Activated CD4-positive, alpha-beta T cell treated with anti-CD3 and anti-CD28 coated beads for 1 hour (primary cell): ENCODE data around the gene ACKR2.
"Not testable (repeated sequence)": the region's sequence is repeated elsewhere in the genome, so short reads cannot be mapped to it uniquely, and the experiment has no call there.

Experiments used
- DNase-seq: peaks from one replicate; pipeline ENCODE4 v3.0.0-alpha.2; 2020

ACKR2 gene

DNA sequence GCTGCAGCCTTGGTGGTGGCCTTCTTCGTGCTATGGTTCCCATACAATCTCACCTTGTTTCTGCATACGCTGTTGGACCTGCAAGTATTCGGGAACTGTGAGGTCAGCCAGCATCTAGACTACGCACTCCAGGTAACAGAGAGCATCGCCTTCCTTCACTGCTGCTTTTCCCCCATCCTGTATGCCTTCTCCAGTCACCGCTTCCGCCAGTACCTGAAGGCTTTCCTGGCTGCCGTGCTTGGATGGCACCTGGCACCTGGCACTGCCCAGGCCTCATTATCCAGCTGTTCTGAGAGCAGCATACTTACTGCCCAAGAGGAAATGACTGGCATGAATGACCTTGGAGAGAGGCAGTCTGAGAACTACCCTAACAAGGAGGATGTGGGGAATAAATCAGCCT, 56.0 kb downstream of the ACKR2 start:
- no peak for DNase-seq

DNA sequence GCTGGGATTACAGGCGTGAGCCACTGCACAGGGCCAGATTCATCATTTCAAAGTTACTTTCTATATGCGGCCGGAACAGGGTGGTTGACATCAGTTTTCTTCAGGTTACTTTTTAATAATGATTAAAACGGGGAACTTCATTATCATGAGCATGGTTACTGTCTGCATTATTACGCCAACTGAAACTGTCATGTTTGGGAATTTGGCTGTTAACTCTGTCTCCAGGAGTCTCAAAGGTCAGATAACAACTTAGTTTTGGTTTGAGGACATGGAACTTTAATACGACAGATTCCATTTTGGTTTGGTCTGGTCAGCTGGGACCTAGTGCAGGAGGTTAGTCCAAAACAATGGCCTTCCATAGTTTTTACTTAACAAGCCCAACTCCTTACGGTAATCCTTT, 57.9 kb downstream of the ACKR2 start:
- DNase-seq = no peak

DNA sequence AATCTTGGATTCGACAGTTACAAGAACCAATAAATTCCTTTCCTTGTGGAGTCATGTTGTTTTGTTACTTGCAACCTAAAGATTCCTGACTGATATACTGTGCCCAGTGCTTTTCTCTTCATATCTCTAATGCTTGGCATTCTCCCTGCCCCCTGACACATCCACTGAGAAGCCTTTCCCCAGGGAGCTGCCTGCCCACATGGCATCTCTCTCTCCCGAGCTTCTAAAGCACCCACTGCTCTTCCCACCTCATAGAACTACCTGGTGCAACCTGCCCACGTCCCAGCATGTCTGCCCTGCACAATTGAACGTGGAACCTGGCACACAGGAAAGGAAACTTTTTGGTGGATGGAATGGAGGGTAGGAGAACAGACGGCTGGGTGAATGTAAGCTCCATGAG, 59.6 kb downstream of the ACKR2 start:
- DNase-seq = no peak

DNA sequence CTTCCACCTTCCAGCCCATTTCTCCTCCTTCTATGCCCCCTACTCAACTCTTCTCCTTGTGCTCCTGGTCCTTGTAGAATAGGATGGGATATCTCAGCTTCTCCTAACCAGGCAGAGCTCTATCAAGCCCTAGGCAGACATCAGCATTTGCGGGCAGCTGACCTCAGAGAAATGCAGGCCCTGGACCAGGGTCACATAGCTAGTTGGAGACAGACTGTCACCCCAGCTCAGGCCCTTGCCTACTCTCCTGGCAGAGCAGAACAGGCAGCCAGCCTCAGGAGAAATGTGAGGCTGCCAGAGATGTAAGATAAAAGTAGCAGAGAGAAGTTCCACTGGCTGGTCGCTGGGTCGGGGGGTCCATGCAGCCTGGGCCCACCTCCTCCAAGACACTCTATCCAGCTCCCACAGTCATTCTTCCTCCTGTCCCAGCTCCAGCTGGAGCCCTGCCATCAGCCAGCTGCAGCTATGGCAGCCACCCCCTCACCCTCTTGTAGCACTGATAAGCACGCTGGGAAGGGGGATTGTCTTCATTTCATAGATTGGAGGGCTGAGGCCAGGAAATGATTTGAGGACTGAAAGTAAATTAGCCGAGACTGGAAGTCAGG, 62.4 kb downstream of the ACKR2 start:
- DNase-seq = no peak

DNA sequence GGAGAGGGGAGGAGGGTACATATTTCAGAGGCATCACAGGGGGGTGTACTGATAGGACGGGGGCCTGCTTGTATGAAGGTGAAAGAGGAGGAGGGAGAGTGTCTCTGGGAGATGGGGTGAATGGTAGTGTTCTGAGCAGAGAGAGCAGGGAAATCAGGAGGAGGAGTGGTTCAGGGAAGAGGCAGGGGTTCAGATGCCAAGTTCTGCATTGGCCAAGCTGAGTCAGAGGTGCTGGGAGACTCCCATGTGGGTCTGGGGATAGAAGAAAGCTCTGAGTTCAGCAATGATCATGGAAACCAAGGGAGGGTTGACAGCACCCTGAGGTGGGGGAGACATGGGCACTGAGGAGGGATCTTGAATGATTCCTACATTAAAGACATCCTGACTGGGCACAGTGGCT, 63.5 kb downstream of the ACKR2 start:
- no peak for DNase-seq

DNA sequence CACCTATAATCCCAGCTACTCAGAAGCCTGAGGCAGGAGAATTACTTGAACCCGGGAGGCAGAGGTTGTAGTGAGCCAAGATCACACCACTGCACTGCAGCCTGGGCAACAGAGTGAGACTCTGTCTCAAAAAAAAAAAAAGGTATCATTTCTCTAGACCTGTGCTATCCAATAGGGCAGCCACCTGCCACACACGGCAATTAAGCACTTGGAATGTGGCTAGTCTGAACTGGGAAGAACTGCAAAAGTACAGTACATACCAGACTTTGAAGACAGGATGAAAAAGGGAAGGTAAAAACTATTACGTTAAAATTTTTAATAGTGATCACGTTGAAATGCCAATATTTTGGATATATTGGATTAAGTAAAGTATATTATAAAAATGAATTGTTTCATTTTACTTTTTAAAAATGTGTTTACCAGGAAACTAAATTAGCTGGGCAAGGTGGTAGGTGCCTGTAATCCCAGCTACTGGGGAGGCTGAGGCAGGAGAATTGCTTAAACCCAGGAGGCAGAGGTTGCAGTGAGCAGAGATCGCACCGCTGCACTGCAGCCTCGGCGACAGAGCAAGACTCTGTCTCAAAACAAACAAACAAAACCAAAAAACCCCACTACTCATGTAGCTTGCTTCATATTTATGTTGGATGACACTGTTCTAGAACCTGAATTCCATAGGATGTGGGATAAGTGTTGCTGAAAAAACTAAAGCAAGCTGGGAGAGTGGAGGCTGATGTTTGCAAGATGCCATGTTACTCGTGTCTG, 64.2 kb downstream of the ACKR2 start:
- DNase-seq = no peak

DNA sequence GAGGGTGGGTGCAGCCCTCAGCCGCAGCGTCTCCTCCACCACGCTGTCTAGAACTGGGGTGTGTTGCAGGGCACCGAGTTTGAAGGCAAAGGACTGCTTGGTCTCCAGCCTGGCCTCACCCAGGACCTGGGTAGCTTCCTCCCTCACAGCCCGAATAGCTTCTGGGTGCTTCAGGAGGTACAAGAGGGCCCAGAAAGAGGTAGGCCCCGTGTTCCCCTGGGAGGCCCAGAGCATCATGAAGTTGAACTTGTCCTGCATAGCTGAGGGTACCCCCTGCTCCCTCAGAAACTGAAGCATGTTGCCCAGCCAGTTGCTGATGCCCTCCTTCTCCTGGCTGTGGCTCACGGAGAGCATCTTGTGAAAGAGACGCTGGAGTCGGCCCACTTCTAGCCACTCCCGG, 65.5 kb downstream of the ACKR2 start:
- DNase-seq = no peak

DNA sequence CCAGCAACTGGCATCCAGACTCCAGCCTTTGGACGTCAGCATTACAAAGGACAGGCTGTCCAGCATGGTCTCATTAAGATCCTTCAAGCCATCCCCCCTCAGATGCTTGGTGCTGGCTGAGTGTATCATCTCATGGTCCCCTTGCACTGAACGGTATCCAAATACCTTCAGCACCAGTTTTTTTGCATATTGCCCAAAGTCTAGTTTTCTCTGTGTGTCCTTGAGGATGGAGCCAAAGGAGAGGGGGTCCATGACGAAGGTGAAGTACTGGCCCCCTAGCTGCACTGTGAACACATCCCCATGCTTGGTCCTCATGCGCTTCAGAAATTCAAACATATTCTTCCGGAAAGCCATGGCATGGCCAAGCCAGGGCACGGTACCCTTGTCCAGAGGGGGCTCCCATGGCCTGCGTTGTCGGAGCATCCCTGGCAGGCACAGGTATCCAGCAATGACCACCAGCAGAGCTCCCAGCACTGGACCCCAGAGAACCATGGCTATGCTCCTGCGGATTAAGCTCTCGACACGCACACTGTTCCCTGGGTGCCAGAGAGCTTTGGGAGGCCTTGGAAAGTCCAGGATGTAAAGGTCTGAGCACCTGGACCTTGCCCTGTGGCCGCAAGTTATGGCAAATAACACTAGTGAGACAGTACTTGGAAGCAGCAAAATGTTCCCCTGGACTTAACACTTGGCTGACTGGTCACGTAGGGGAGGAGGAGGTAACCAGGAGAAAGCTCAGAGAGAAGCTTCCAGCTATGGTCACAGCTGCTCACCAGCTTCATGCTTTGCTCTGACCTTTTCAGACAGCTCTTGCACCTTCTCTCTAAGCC, 66.3 kb downstream of the ACKR2 start, which contains the start of gene CYP8B1:
Gene CYP8B1, minus strand, starts transcription at position 555 of the 827 bp plus-strand sequence. Its CDS starts 63 bp downstream, at position 492.
- DNase-seq = no peak

DNA sequence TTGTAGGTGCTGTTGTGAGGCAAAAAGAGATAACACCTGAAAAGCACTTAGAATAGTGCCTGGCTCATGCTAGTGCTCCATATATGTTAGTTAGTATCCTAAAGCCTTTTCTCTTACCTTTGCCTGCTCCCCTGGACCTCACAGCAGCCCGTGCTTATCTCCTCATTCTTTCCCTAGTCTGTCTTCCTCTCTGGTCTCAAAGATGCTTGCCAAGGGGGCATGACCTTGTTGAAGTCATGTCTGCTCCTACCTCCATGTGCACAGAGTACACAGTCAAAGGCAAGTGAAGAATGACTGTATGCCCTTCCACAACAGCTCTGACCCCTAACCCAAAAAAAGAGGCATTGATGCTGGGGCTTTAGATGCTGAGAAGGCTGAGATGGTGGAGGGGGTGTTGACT, 67.2 kb downstream of the ACKR2 start:
- DNase-seq = no peak

DNA sequence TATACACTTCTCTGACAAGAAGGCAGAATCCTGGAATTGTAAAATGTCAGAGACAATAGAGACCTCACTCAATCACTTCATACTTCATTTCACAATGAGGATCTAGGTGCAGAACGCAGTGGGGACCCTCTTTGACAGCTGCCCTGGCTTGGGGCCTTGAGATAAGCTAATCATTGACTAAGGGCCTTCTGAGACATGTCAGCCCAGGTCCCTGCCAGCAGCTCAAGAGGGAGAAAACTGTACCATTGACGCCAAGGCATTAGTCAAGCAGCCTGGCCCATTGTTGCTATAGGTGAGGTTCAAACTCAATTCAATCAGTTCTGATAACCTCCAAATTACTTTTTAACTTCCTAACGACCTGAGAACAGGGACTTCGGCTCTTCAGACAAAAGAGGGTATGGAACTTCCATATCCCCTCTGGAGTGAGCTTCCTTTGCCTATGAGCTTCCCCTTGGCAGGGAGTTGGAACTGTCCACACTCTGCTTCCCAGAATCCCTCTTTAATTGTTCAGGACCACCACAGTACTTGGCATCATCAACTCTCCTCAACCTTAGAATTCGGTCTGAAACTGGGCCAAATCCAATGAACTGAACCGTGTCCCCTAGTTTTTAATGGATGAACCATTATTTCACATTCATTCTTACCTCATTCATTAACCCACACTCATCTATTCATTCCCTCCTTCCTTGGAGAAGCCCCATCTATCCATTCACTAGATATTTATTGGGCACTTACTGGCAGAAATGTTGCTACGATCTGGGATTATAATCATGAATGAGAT, 67.9 kb downstream of the ACKR2 start:
- no peak for DNase-seq

DNA sequence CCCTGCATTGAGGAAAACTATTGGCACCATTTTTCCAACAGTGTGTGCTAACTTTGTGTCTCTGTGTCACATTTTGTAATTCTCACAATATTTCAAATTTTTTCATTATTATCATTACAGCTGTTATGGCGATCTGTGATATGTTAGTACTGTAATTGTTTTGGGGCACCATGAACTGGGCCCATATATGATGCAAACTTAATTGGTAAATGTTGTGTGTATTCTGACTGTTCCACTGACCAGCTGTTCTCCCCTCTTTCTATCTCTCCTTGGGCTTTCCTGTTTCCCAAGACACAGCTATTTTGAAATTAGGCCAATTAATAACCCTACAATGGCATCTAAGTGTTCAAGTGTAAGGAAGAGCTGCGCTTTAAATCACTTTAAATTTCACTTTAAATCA, 68.6 kb downstream of the ACKR2 start:
- no peak for DNase-seq

DNA sequence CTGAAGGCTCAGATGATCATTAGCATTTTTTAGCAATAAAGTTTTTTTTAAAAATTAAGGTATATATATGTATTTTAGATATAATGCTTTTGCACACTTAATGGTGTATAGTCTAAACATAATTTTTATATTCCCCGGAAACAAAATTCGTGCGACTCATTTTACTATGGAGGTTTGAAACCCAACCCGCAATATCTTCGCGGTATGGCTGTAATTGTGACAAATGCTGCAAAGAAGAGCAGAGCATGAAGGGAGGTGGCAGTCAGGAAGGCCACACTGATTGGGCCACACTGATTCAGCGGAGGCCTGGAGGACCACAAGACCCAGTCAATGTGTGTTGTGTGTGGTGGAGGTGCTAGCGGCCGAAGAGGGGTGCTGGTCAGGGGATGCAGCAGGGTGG, 70.9 kb downstream of the ACKR2 start:
- no peak for DNase-seq

DNA sequence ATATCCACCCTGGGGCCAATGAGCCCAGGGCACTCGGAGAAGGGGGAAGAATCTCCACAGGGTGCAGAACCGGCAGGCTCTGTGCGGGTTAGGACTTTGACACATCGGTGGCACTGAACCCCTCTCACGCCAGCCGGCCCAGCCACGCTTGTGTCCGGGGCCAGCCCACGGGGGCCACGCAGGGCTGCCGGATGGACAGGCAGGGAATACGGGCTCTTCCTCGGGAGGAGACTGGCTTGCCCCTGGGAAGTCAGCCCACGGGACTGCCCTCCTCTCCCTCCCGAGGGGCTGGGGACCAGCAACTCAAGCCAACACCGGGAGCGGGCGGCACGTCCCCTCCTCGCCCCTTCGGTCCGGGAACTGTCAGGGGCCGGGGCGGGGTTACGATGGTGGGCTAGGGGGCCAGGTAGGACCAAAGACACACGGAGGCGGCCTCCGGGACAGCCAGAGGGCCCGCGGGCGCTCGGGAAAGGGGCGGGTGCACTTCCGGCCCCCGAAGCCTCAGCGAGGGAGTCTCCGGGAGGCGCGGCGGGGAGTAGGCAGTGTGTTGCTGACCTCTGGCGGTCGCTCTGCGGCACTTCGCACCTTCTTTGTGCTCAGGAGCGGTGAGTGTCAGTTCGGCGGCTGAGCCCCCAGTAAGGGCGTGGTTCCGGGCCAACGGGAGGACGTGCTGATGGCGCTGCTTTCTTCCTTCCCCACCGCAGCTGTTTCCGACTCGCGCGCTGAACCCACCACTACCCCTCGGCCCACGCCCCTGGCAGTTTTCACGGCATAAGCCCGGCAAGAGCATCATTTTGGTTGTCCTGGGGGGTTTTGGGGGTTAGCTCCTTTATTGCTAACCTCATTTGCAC, 71.6 kb downstream of the ACKR2 start:
- DNase-seq = peak; percentile 79

DNA sequence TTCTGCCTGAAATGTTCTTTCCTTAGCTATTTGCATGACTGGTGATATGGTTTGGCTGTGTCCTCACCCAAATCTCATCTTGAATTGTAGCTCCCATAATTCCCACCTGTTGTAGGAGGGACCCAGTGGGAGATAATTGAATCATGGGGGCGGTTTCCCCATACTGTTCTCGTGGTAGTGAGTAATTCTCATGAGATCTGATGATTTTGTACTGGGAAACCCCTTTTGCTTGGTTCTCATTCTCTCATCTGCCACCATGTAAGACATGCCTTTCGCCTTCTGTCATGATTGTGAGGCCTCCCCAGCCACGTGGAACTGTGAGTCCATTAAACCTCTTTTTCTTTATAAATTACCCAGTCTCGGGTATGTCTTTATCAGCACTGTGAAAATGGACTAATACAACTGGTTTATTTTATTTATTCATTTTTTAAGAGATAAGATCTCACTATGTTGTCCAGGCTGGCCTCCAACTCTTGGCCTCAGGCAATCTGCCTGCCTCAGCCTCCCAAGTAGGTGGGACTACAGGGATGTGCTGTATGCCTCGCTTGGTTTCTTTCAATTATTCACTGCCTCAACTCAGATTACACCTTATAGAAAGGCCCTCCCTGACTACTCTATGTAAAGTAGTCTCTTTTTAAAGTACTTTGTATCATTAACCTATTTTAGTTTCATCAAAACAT, 74.1 kb downstream of the ACKR2 start:
- DNase-seq = not testable (repeated sequence)

DNA sequence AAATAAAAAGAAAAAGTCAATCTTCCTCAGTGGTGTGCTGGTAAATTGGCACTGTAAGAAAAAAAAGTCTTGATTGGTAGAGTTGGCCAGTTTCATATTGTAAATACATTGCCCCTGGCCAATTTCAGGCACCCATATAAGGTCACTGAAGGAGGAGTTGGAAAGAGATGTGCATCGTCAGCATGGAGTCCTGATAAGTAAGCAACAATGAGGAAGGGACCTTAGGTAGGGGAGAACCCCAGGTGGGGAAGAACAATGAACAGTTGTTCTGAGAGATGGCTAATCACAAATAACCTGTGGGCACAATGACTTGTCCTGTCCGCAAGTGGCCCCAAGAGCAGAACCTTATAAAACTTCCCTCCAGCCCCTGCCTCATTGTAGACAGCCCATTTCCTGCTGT, 75.1 kb downstream of the ACKR2 start:
- no peak for DNase-seq

DNA sequence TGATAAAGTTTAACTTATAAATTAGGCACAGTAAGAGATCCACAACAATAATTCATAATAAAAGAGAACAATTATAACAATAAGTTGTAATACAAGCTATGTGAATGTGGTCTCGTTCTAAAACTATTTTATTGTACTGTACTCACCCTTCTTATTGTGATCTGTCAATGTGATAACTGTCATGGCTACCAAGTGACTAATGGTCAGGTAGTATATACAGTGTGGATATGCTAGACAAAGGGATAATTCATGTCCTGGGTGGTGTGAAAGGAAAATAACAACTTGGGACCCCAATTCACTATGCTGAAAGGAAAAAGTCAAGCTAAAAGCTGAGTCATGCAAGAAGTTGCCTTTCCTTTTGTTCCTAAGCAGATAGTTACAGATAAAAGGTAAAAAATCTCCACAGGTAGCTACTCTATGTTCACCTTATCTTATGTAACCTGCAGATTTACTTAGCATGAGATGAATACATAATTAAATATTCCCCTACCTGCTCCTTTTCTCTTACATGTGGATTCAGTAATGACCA, 77.1 kb downstream of the ACKR2 start:
- no peak for DNase-seq

DNA sequence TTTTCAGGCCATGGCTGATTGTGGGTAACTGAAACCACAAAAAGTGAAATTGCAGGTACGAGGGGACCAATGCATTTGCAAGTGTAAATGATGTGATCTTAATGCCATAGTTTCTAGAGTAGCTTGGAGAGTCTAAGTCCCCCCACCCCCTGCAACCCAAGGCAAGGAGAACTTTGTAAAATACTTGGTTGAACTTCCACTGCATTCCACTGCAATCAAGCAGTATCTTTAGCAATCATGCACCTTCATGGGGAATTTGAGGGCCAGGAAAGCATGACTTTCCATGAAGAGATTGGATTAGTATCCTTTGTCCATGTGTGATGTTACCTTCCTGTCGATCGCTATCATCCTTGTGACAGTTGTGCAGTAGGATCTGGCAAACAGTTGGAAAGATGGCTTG, 77.8 kb downstream of the ACKR2 start:
- DNase-seq = no peak

DNA sequence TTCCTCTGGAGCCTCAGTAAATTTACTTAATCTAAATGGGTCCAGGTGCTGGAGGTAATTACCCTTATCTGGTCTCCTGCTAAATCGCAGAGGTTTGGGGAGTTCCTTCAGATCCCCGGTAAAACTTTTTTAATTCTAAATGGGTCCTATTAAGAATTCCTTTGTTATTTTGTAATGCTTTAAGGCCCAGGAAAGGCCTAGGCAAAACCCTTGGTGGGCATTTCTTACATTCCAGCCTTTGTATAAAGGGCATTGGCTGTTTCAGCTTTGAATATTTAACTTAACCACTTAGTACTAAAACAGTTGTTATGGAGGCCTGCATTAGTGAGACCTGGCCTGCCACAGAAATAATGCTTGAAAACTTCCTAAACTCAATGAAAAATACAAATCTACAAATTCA, 81.8 kb downstream of the ACKR2 start:
- no peak for DNase-seq

DNA sequence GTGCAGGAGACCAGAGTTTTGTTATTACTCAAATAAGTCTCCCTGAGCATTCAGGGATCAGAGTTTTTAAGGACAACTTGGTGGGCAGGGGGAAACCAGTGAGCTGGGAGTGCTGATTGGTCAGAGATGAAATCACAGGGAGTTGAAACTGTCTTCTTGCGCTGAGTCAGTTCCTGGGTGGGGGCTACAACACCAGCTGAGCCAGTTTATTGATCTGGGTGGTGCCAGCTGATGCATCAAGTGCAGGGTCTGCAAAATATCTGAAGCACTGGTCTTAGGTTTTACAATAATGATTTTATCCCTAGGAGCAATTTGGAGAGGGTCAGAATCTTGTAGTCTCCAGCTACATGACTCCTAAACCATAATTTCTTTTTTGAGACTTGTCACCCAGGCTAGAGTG, 82.9 kb downstream of the ACKR2 start:
- no peak for DNase-seq

DNA sequence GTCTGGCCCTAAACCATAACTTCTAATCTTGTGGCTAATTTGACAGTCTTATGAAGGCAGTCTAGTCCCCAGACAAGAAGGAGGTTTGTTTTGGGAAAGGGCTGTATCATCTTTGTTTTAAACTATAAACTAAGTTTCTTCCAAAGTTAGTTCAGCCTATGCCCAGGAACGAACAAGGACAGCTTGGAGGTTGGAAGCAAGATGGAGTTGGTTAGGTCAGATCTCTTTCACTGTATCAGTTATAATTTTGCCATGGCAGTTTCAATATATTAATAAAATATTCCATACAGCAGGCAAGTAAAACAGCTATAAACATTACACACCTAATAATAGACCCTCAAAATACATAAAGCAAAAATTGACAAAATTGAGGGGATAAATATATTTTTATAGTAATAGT, 83.6 kb downstream of the ACKR2 start:
- no peak for DNase-seq
